ENCODE measurements around the gene IQCN.
A peak's percentile ranks its signal among the peaks of the same experiment; 100 is the strongest.
"Not testable (repeated sequence)": the region's sequence is repeated elsewhere in the genome, so short reads cannot be mapped to it uniquely, and the experiment has no call there.

IQCN gene

DNA sequence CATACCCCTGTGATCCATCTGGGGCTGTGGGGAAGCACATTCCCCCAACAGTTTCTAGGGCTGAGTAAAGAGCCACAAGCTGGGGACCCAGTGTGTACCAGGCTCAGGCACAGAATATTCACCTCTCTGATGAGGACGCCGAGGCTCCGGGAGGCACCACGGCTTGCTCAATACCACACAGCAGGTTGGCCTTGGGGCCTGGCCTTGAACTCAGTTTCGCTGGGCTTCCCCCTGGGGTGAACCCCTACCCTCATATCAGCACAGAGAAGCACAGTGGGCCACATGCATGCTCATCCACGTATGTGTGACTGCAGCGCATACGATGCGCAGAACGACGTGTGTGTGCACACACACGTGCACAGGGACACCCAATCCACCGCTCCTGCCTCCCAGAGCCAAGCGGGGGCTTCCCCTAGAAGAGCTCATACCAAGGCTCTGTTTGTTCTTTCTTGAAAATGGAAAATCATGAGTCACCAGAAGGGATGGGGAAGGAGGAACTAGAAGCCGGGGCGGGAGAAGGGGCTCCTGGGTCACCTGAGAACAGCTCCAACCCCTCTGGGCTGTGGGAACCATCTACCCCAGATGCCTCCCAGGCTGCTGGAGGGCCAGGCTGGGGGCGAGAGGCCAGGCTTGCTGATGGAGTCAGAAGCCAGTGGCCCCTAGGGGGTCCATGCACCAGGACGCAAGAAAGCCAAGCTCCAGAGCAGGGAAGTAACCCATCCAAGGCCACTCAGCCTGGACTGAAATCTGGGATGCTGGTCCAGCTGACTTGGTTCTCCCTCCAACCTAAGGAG lies 43.1 kb downstream of the IQCN start:
- no peak for DNase-seq

GRCh38 chr19:18229915-18230314 lies 44.3 kb downstream of the IQCN start:
- no peak for DNase-seq

DNA sequence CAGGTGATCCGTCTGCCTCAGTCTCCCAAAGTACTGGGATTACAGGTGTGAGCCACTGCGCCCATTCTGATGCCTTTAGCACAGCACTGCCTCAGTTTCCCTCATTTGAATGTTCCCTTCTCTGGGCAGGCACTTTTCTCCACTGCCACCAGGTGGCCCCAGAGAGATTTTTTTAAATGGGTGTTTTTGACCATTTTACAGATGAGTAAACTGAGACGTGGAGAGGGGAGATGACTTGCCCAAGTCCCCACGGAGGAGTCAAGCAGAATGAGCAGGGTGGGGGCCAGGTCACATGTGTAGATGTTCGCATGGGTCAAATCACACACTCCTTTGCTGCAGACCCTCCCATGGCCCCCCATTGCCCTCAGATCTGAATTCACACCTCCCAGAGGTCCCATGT lies 44.8 kb downstream of the IQCN start:
- DNase-seq: no peak

DNA sequence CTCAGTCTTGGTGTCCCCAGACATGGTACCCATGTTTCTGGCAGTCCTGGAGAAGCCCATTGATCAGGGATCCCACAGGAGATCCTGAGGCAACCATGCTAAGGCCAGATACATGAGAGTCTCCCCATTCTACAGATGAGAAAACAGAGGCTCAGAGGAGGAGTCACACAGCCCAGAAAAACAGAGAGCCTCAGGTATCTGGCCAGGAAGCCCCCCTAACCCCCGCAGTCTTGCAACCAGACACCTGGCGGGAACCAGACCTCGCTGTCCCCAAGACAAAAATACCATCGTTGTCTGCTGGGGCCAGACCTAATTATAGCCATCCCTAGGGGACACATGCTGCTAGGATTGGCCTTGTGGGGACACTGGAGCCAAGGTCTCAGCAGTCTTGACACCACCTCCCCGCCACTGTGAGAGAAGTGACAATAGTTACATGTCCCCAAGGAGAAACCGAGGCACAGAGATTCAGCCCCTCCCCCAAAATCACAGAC lies 46.4 kb downstream of the IQCN start:
- DNase-seq: no peak

GRCh38 chr19:18226956-18227780 lies 47.1 kb downstream of the IQCN start:
- DNase-seq: no peak

- DNase-seq: no peak
These were observed 48.4 kb downstream of the IQCN start, which contains the start of gene PDE4C for GRCh38 chr19:18225702-18226468. Gene PDE4C, minus strand, starts transcription at chr19:18226438. Its CDS starts 23 bp downstream, at chr19:18226415.

DNA sequence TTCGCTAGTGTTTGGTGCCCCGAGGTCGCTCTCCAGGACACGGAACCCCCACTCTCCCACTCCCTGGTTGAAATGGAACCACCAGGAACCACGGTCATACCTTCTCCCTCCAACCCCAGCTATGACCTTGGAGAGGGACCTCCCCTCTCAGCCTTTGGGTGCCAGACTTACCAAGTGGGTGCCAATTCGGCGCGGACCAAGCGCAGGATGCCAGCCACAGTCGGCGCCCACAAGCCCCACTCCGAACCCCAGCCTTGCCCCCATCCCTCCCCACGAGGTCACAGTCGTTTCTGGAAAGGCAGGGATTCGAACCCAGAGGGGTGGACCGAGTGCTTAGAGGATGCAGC lies 48.9 kb downstream of the IQCN start:
- DNase-seq: no peak

DNA sequence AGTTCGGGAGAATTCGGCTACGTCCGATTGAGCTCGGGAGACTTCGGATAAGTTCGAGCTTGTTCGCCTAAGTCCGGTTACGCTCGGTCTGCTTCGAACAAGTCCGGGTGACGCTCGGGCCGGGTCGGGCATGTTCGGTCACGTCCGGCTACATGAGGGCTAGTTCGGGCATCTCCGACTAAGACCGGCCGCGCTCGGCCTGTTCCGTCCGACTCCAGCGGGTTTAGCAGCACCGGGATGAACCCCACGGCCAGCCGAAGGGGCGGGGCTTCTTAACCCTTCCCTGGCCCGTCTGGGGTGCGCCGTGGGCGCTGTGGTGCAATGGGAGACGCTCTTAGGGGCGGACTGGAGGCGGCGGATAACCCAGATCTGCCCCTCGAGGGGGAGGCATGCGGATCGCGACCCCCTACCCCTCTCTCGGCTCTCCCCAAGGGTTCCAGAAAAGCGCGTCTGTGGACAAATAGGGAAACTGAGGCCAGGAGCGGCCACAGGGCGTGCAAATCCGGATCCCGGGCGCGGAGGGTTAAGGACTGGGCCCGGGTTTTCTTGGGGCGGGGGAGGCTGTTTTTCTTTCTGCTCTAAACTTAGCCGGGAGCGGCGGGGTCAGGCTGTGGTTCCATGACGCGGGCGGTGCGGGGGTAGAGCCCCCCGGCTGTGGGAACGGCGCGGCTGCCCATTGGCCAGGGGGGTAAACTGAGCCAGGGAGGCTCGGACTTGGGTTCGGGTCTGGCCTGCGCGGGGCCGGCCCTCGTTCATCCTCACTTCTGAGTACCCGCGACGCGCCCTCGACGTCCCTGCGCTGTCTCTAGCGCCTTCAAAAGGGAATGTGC lies 49.5 kb downstream of the IQCN start:
- DNase-seq: peak; percentile 89

DNA sequence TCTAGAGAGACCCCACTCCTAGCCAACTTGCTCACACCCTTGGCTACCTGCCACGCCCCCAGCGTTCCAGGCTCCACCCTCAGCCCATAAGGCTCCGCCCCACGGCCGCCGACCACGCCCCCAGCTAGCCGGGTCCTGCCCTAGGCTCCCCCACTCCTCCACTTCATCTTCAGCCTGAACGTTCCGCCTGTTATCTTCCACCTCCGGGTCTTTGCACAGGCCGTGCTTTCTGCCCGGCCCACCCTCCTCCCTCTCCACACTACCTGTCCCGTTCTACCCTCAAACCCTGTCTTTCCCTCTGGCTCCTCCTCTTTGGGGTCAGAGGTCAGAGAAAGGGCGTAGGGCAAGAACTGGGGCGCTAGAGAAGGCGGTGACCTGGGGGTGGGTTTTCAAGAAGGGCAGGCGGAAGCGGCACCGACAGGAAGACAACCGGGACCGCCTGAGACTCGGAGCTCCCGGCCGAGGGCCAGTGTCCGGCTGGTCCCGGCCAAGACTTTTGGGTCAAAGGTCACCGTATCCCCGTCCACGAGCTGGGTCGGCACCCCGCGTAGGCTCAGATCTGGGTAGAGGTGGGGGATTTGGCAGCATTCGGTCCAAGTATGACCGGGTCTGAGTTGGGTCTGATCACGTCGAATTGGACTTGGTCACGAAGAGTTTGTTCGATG lies 50.3 kb downstream of the IQCN start:
- DNase-seq: no peak

DNA sequence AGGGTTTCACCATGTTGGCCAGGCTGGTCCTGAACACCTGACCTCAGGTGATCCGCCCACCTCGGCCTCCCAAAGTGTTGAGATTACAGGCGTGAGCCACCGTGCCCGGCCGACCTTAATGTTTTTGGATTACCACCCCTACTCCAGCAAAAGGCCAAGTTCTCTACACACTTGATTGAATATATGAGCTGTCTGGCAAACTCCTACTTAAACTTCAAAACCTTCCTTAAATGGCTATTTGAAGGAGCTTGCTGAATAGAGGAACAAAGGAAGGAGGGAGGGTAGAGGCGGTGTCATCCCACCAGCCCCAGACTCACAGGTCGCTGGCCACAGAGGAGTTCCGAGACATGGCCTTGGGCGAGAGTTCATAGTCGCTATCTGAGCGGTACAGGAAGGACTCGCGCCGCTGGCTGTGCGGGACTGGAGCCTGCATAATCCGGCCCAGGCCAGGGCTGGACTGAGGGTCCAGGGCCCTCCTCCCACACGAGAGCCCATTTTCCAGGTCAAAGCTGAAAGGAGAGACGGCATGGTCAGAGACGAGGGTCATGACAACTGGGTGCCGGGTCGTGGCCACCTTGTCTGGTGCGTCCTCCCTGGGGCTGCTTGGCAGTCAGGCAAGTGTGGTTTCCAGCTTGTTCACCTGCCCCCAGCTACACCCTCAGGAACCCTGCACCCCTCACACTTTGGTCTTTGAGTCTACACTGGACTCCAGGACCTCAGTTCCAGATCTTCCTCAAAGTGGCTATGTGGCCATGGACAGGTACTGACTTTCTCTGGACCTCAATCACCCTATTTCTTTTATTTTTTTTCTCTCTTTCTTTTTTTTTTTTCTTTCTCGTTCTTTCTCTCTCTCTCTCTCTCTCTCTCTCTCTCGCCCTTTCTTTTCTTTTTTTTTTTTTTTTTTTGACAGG lies 52.2 kb downstream of the IQCN start:
- DNase-seq: no peak

DNA sequence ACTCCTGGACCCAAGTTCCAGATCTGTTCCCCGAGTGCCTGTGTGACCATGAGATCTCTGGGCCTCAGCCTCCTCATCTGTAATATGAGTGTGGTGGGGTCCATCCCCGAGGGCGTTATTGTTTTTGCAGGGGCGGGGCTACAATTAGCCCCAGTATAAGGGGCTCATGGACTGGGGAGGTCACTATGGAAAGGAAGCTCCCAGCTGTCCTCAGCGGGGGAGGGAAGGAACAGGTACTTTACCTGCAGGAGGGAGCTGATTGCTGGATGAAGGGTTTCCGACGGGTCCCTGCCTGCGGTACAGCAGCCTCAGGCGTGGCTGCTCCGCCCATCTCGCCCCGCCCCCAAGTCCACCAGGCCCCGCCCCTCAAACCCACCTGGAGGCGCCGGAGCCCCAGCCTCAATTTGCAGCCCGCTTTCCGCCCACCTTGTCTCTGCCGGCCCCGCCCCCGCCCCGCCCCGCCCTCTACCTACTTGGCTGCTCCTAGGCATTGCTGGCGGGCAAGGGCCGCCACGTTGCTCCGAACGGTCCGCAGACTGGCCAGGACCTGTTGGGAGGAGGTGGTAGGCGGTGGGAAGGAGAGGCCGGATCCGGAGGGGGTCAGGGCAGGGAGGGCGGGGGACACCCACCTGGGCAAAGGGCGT lies 53.5 kb downstream of the IQCN start:
- no peak for DNase-seq

- no peak for DNase-seq
These were observed 54.2 kb downstream of the IQCN start for GRCh38 chr19:18219911-18220631.

GRCh38 chr19:18218600-18218999 lies 55.7 kb downstream of the IQCN start:
- no peak for DNase-seq

- DNase-seq: no peak
These were observed 56.1 kb downstream of the IQCN start for GRCh38 chr19:18218159-18218558.

DNA sequence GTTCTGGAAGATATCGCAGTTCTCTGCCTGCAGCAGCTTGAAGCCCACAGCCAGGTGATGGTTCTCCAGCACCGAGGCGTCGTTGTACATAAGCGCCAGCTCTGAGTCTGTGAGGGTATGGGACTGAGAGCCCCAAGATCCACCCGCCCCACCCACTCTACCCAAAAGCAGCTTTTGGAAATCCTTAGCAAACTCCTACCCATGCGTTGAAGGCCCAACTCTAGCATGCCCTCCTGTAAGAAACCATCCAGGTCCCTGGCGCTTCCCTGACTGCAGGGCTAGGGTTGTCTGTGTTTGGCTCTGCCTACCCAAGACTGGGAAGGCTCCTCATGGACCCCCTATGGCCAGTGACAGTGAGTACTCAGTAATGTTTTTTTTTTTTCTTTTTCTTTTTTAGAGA lies 57.5 kb downstream of the IQCN start:
- no peak for DNase-seq

- no peak for DNase-seq
These were observed 59.3 kb downstream of the IQCN start for GRCh38 chr19:18214779-18215433.

- no peak for DNase-seq
These were observed 62.6 kb downstream of the IQCN start for GRCh38 chr19:18211683-18212082.

DNA sequence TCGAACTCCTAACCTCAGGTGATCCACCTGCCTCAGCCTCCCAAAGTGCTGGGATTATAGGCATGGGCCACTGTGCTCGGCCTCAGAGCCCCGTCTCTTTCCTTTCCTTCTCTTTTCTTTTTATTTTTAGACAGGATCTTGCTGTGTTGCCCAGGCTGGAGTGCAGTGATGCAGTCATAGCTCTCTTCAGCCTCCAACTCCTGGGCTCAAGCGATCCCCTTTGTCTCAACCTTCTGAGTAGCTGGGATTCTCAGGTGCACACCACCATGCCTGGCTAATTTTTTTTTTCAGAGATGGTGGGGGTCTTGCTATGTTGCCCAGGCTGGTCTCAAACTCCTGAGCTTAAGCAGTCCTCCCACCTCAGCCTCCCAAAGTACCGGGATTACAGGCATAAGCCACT lies 64.3 kb downstream of the IQCN start:
- DNase-seq: not testable (repeated sequence)
